Measurements from ENCODE around the gene RHOC. TPM values are rescaled to one million over a fixed set of nuclear protein-coding genes. Genes with fewer than 3 reads are reported as not detected.

Gene RHOC
- total RNA-seq, 2 donors from 2014 or later: 297 to 387 TPM

- DNase-seq (ENCODE audit: low spot score): no peak
- intact Hi-C loops (cut with DNase I): loop anchor here (5.0 to 10.0 kb wide), 4 partner anchors 36 to 316 kb away; partner anchors contain the start of genes CTTNBP2NL (in 1 of the 2) and MOV10 (in 1 of the 2)
Observed at GRCh38 chr1:112708002-112708448, 1.1 kb upstream of the RHOC start.

- DNase-seq (ENCODE audit: low spot score): peak; percentile 95
Observed at GRCh38 chr1:112707221-112708001, 484 bp upstream of the RHOC start.

GRCh38 chr1:112704934-112705627, 1.8 kb downstream of the RHOC start:
- peak; percentile 94 for DNase-seq (ENCODE audit: low spot score)
- intact Hi-C loops (cut with DNase I): loop anchor here (5.0 to 10.0 kb wide), 4 partner anchors 33 to 313 kb away; partner anchors contain the start of genes CTTNBP2NL (in 1 of the 2) and MOV10 (in 1 of the 2)

More at GRCh38 chr1:112707221-112708001, 484 bp upstream of the RHOC start:
- intact Hi-C loops (cut with DNase I): loop anchor here (5.0 to 10.0 kb wide), 4 partner anchors 35 to 315 kb away; partner anchors contain the start of genes CTTNBP2NL (in 1 of the 2) and MOV10 (in 1 of the 2)

- peak; percentile 87 for DNase-seq (ENCODE audit: low spot score)
- intact Hi-C loops (cut with DNase I): loop anchor here in 1 of 2 donors (10.0 kb wide), 1 partner anchor 310 kb away; the partner anchor contains the start of gene CTTNBP2NL
Observed at GRCh38 chr1:112704391-112704933, 2.5 kb downstream of the RHOC start.

GRCh38 chr1:112703706-112704105, 3.2 kb downstream of the RHOC start:
- no peak for DNase-seq (ENCODE audit: low spot score)
- intact Hi-C loops (cut with DNase I): loop anchor here in 1 of 2 donors (10.0 kb wide), 1 partner anchor 309 kb away; the partner anchor contains the start of gene CTTNBP2NL

GRCh38 chr1:112702420-112703261, 4.3 kb downstream of the RHOC start:
- peak; percentile 26 for DNase-seq (ENCODE audit: low spot score)
- intact Hi-C loops (cut with DNase I): loop anchor here in 1 of 2 donors (10.0 kb wide), 1 partner anchor 308 kb away; the partner anchor contains the start of gene CTTNBP2NL

- intact Hi-C loops (cut with DNase I): loop anchor here in 1 of 2 donors (10.0 kb wide), 1 partner anchor 307 kb away; the partner anchor contains the start of gene CTTNBP2NL
- DNase-seq (ENCODE audit: low spot score): peak; percentile 34
Observed at GRCh38 chr1:112702067-112702395, 4.9 kb downstream of the RHOC start.

GRCh38 chr1:112701227-112702066, 5.5 kb downstream of the RHOC start:
- peak; percentile 25 for DNase-seq (ENCODE audit: low spot score)
- intact Hi-C loops (cut with DNase I): loop anchor here in 1 of 2 donors (10.0 kb wide), 1 partner anchor 307 kb away; the partner anchor contains the start of gene CTTNBP2NL

- intact Hi-C loops (cut with DNase I): loop anchor here in 1 of 2 donors (10.0 kb wide), 1 partner anchor 306 kb away; the partner anchor contains the start of gene CTTNBP2NL
- peak; percentile 99 for DNase-seq (ENCODE audit: low spot score)
Observed at GRCh38 chr1:112700290-112701226, 6.4 kb downstream of the RHOC start.

- no peak for DNase-seq (ENCODE audit: low spot score)
- intact Hi-C loops (cut with DNase I): loop anchor here in 1 of 2 donors (10.0 kb wide), 1 partner anchor 305 kb away; the partner anchor contains the start of gene CTTNBP2NL
Observed at GRCh38 chr1:112699425-112700144, 7.3 kb downstream of the RHOC start.

GRCh38 chr1:112698366-112699310, 8.3 kb downstream of the RHOC start:
- intact Hi-C loops (cut with DNase I): no loop called here
- DNase-seq (ENCODE audit: low spot score): no peak

- intact Hi-C loops (cut with DNase I): no loop called here
- DNase-seq (ENCODE audit: low spot score): no peak
Observed at GRCh38 chr1:112697781-112698201, 9.1 kb downstream of the RHOC start.

- intact Hi-C loops (cut with DNase I): no loop called here
- DNase-seq (ENCODE audit: low spot score): no peak
Observed at GRCh38 chr1:112696578-112697314, 10.2 kb downstream of the RHOC start.

GRCh38 chr1:112695276-112695675, 11.7 kb downstream of the RHOC start:
- DNase-seq (ENCODE audit: low spot score): no peak
- intact Hi-C loops (cut with DNase I): loop anchor here in 1 of 2 donors (2.0 kb wide), 1 partner anchor 30 kb away; no protein-coding TSS in a partner anchor
